ENCODE results near the gene TRIM52. TPM values are rescaled to one million over a fixed set of nuclear protein-coding genes. Genes with fewer than 3 reads are reported as not detected.
"Not testable (repeated sequence)": the region's sequence is repeated elsewhere in the genome, so short reads cannot be mapped to it uniquely, and the experiment has no call there.

TRIM52 gene
- 10 to 100 TPM; 18.9 to 44.0 (median 22.5) TPM for total RNA-seq
- 10 to 100 TPM; 11.6 to 19.7 (median 18.4) TPM for polyA plus RNA-seq
- long read RNA-seq, donor 1, full-length matches to known transcripts = 21 of 21 reads
- long read RNA-seq, donor 1, partial matches to known transcripts = 0 of 21 reads
- long read RNA-seq, donor 1, other reads (novel, unspliced or antisense) = 0 of 21 reads
- long read RNA-seq, donor 2, full-length matches to known transcripts = 13 of 13 reads
- long read RNA-seq, donor 2, partial matches to known transcripts = 0 of 13 reads
- long read RNA-seq, donor 2, other reads (novel, unspliced or antisense) = 0 of 13 reads

DNA sequence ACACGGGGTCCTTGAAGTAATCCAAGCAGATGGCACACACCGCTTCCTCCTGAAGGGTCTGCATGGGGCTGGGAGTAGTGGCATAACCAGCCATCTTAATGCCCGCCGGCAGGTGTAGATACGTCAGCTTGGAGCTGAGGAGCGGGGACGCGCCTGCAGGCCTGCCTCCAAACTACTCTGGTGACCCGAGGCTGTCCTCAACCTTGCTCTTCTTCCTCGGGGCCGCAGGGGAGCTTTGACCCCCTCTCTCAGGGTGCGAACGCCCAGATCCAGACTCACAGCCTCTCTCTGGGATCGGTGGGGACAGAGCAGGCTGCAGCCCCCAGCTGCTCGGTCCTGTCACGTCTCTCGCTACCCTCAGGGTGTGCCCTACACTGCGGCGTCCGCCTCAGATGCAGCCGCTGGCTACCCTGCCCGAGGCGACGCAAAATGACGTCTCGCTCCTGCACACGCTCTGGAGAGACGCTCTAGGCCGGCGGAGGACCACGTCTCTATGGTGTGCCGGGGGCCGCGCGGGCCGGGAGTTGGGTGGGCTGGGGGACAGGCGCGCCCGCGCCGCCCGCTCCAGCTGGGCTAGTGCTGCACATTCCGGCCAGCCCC is at the start of gene TRIM52:
Gene TRIM52 (minus strand): TSS at position 424 of the 600 bp plus-strand sequence. CDS start 330 bp downstream, at position 94.
- peak within 1 kb of the TSS; percentile 93 to 100 (median 99) for H3K27ac ChIP-seq
- TF ChIP-seq, protein P1, sequence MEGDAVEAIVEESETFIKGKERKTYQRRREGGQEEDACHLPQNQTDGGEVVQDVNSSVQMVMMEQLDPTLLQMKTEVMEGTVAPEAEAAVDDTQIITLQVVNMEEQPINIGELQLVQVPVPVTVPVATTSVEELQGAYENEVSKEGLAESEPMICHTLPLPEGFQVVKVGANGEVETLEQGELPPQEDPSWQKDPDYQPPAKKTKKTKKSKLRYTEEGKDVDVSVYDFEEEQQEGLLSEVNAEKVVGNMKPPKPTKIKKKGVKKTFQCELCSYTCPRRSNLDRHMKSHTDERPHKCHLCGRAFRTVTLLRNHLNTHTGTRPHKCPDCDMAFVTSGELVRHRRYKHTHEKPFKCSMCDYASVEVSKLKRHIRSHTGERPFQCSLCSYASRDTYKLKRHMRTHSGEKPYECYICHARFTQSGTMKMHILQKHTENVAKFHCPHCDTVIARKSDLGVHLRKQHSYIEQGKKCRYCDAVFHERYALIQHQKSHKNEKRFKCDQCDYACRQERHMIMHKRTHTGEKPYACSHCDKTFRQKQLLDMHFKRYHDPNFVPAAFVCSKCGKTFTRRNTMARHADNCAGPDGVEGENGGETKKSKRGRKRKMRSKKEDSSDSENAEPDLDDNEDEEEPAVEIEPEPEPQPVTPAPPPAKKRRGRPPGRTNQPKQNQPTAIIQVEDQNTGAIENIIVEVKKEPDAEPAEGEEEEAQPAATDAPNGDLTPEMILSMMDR (IDR thresholded peaks at IDR 0.05 in 8 of 11, conservative IDR thresholded peaks at IDR 0.05 in 3 of 11) = peak in 8 of 11 experiments; percentile 8 to 31 (median 15)
- TF ChIP-seq POLR2A (IDR thresholded peaks at IDR 0.05) (peak; percentile 74 to 89 (median 83)), POLR2AphosphoS5 (IDR thresholded peaks at IDR 0.05) (peak; percentile 98 to 99 (median 98))
- no peaks in the 10 kb centered on the region for H3K27me3 ChIP-seq (replicated peaks in 1 of 7)
- H3K9me3 ChIP-seq = no peaks in the 10 kb centered on the region
- peaks cover 0 to 53% (median 10%) of the 10 kb centered on the region in 6 donors for H3K36me3 ChIP-seq
- DNase-seq = peak; percentile 99
- intact Hi-C loops (cut with DNase I; ENCODE audit: low total_unique reads) = no loop called here
- peaks cover 34 to 59% (median 52%) of the 10 kb centered on the region in 6 donors for H3K4me1 ChIP-seq
- WGBS, 5 donors = 0 to 1% (median 0%) methylated on average over 8 to 43 of the region's 43 CpGs
- peak within 1 kb of the TSS; percentile 67 to 96 (median 80) for H3K4me3 ChIP-seq

DNA sequence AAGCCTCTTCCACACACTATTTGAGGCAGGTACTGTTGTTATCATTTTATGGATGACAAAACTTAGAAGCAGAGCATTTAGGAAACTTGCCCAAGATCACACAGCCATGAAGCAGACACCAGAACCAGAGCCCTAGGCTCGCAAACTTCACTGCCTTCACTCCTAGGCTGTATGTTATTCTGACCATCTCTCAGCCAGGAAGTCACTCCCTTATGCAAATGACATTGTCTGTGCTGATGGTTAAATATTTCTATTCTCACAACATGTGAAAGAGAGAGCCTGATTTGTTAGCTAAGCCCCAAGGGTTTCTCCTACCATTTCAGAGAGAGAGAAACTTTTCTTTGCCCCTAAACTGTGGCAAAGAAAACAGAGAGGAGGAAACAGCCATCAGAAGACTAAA is 26.4 kb upstream of the TRIM52 start:
- H3K9me3 ChIP-seq; DNase-seq; intact Hi-C loops (cut with DNase I; ENCODE audit: low total_unique reads); H3K4me3 ChIP-seq; H3K27me3 ChIP-seq (replicated peaks in 1 of 7); H3K36me3 ChIP-seq: not testable (repeated sequence)
- 50 to 84% (median 60%) methylated on average over 1 of the region's 1 CpG for WGBS, 5 donors
- Histone ChIP-seq H3K4me1 (peaks cover 0 to 12% (median 0%) of the 10 kb centered on the region in 6 donors), H3K27ac (peak overlapping the region in 3 of 8 donors; percentile 24 to 39 (median 29))

- 90 to 98% (median 93%) methylated on average over 10 of the region's 10 CpGs for WGBS, 5 donors
- H3K27me3 ChIP-seq (replicated peaks in 1 of 7); intact Hi-C loops (cut with DNase I; ENCODE audit: low total_unique reads); H3K36me3 ChIP-seq; H3K27ac ChIP-seq; H3K9me3 ChIP-seq; H3K4me3 ChIP-seq: not testable (repeated sequence)
- peak; percentile 70 for DNase-seq
- H3K4me1 ChIP-seq = peaks cover 0 to 12% (median 0%) of the 10 kb centered on the region in 6 donors
Observed at GRCh38 chr5:181285962-181286705, 25.2 kb upstream of the TRIM52 start.

DNA sequence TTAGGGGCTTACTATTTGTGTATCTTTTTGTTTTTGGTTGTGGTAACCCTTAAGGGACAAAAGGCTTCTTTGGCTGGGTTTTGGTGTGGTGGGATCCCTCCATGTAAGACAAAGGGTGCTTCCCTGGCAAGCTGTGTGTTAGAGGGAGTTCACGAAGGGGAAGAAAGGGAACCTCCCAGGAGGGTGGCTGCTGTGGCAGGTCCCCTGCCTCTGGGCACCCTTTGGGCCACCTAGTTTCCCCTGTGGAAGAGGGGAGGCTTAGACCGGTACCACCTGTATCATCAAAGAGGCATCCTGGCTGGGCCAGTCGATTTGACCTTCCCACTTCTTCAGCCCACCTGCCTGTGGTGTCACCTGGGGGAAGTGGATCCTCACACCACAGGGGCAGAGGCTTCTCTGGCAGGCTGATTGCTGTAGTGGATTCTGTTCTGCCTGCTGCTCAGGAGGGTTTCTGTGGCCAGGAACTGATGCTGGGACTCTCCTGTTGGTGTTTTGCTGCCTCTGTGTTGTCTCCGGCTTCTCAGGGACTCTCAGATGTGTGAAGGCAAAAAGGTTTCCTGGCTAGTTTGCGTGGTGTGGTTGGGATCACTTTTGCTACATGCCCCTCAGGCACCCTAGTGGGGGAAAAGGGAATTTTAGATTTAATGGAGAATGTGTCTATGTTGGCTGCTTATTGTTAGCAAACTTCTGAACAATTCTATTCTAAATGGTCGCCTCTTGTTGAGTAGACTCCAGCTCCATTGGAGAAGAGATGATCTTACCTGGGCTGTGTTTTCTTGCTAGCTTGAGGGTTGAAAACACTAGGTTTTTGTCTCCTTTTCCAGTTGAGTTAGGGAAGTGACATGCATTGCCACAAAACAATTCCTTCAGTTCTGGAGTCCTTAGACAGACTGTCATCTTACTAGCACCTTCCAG is 23.2 kb upstream of the TRIM52 start:
- TF ChIP-seq, protein P1 (IDR thresholded peaks at IDR 0.05 in 8 of 11, conservative IDR thresholded peaks at IDR 0.05 in 3 of 11) = peak in 1 of 11 experiments; percentile 28

More for the DNA sequence above, 23.2 kb upstream of the TRIM52 start:
- WGBS, 5 donors = 59 to 97% (median 62%) methylated on average over 3 to 6 of the region's 6 CpGs
- intact Hi-C loops (cut with DNase I; ENCODE audit: low total_unique reads); H3K9me3 ChIP-seq; H3K36me3 ChIP-seq; H3K27me3 ChIP-seq (replicated peaks in 1 of 7); H3K27ac ChIP-seq; H3K4me3 ChIP-seq: not testable (repeated sequence)
- DNase-seq = peak; percentile 41
- peaks cover 0 to 12% (median 0%) of the 10 kb centered on the region in 6 donors for H3K4me1 ChIP-seq
